Nephron progenitor cell (in vitro differentiated cells): ENCODE measurements around the gene MFAP5.

Experiments used
- DNase-seq: peaks from one replicate; pipeline ENCODE4 v3.0.0; 2021
- H3K27ac Mint-ChIP-seq: 2 replicates; pipeline ENCODE4 v1.8.0; 2021; ENCODE audit warnings: mild to moderate bottlenecking, moderate library complexity, mixed read lengths
- H3K27me3 Mint-ChIP-seq: 2 replicates; pipeline ENCODE4 v1.8.0; 2021; ENCODE audit warnings: mild to moderate bottlenecking, low read depth, mixed read lengths; ENCODE audit not compliant: poor library complexity
- H3K36me3 Mint-ChIP-seq: 2 replicates; pipeline ENCODE4 v1.8.0; 2021; ENCODE audit warnings: low read depth, mixed read lengths
- H3K4me1 Mint-ChIP-seq: 2 replicates; pipeline ENCODE4 v1.8.0; 2021; ENCODE audit warnings: mixed read lengths
- H3K4me3 Mint-ChIP-seq: 2 replicates; pipeline ENCODE4 v1.8.0; 2021; ENCODE audit warnings: mild to moderate bottlenecking, moderate library complexity, mixed read lengths
- H3K9me3 Mint-ChIP-seq: 2 replicates; pipeline ENCODE4 v1.8.0; 2021; ENCODE audit warnings: mild to moderate bottlenecking, moderate library complexity, mixed read lengths
- TF ChIP-seq, protein P1 (sequence below): fragments of 200-600 bp; sonication (generic); IDR thresholded peaks from 2 replicates; pipeline ENCODE4 v1.5.0; 2021; ENCODE audit warnings: antibody characterized with exemption

The MFAP5 gene

DNA sequence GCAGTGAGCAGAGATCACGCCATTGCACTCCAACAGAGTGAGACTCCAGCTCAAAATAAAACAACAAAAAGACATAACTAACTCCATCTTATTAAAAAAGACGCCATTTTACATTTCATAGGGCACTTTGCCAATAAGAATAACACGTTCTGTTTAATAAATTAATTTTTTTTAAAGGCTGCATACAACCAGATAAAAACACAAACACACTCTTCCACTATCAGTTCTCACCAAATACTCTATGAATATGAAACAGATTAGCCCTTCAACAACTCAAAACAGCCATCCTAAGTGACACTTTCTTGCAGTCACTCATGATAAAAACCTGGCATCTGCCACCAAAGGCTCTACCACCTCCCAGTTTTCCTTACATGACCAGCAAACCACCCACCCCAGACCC, 66.1 kb downstream of the MFAP5 start:
- Mint-ChIP-seq H3K4me3 (no peak overlapping the region), H3K36me3 (no peaks in the 10 kb centered on the region), H3K4me1 (peaks cover 24% of the 10 kb centered on the region), H3K9me3 (no peaks in the 10 kb centered on the region), H3K27ac (no peak overlapping the region), H3K27me3 (no peaks in the 10 kb centered on the region)
- no peak for DNase-seq
- TF ChIP-seq, protein P1, sequence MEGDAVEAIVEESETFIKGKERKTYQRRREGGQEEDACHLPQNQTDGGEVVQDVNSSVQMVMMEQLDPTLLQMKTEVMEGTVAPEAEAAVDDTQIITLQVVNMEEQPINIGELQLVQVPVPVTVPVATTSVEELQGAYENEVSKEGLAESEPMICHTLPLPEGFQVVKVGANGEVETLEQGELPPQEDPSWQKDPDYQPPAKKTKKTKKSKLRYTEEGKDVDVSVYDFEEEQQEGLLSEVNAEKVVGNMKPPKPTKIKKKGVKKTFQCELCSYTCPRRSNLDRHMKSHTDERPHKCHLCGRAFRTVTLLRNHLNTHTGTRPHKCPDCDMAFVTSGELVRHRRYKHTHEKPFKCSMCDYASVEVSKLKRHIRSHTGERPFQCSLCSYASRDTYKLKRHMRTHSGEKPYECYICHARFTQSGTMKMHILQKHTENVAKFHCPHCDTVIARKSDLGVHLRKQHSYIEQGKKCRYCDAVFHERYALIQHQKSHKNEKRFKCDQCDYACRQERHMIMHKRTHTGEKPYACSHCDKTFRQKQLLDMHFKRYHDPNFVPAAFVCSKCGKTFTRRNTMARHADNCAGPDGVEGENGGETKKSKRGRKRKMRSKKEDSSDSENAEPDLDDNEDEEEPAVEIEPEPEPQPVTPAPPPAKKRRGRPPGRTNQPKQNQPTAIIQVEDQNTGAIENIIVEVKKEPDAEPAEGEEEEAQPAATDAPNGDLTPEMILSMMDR = no peak
